Prostate gland (tissue), 2 donors: ENCODE results near the gene MAP4.

Experiments used
- CTCF ChIP-seq, 4 experiments: fragments of 200-600 bp in 2 of 4; fragments of 450-650 bp in 2 of 4; sonication (generic) in 2 of 4; IDR thresholded peaks; 1 replicate in 3 of 4; 2 replicates in 1 of 4; pipeline ENCODE4 v1.5.1; 2016 to 2019; ENCODE audit warnings: antibody characterized with exemption in 4 of 4, mild to moderate bottlenecking in 2 of 4, moderate library complexity in 2 of 4
- POLR2A ChIP-seq: fragments of 450-650 bp; IDR thresholded peaks from one replicate; pipeline ENCODE4 v1.6.1; 2016; ENCODE audit warnings: antibody characterized with exemption, mild to moderate bottlenecking
- POLR2AphosphoS5 ChIP-seq: sonication (generic); formaldehyde crosslinking; IDR thresholded peaks from one replicate; pipeline ENCODE4 v1.6.1; 2017; ENCODE audit warnings: antibody characterized with exemption

GRCh38 chr3:47896736-47897135, 119.5 kb downstream of the MAP4 start:
- TF ChIP-seq POLR2AphosphoS5 (no peak), CTCF (IDR thresholded peaks at IDR 0.05) (no peak), POLR2A (no peak)
